Type B pancreatic cell (in vitro differentiated cells): ENCODE data around the gene PLBD2. TPM values are rescaled to one million over a fixed set of nuclear protein-coding genes. Genes with fewer than 3 reads are reported as not detected.
"Not testable (repeated sequence)": the region's sequence is repeated elsewhere in the genome, so short reads cannot be mapped to it uniquely, and the experiment has no call there.

Experiments used
- DNase-seq: peaks from one replicate; pipeline ENCODE4 v3.0.0; 2021; ENCODE audit warnings: mixed read lengths; ENCODE audit not compliant: unreplicated experiment; ENCODE audit errors: extremely low spot score
- H3K27ac Mint-ChIP-seq: 2 replicates; pipeline ENCODE4 v1.8.0; 2021; ENCODE audit warnings: mild to moderate bottlenecking, mixed read lengths
- H3K27me3 Mint-ChIP-seq: 2 replicates; pipeline ENCODE4 v1.8.0; 2021; ENCODE audit warnings: mixed read lengths
- H3K36me3 Mint-ChIP-seq: 2 replicates; pipeline ENCODE4 v1.8.0; 2021; ENCODE audit warnings: mixed read lengths
- H3K4me1 Mint-ChIP-seq: one replicate; pipeline ENCODE4 v1.8.0; 2021; ENCODE audit warnings: mixed read lengths; ENCODE audit not compliant: unreplicated experiment
- H3K4me3 Mint-ChIP-seq: 2 replicates; pipeline ENCODE4 v1.8.0; 2021; ENCODE audit warnings: mild to moderate bottlenecking, mixed read lengths
- H3K9me3 Mint-ChIP-seq: 2 replicates; pipeline ENCODE4 v1.8.0; 2021; ENCODE audit warnings: mixed read lengths
- CTCF ChIP-seq: fragments of 200-600 bp; sonication (generic); conservative IDR thresholded peaks from 2 replicates; pipeline ENCODE4 v1.5.0; 2021; ENCODE audit warnings: antibody characterized with exemption, mild to moderate bottlenecking
- total RNA-seq: library from RNA; stranded (reverse); gene quantifications from 2 replicates; pipeline ENCODE4 v1.2.1, GENCODE V29; 2021; ENCODE audit warnings: low replicate concordance

Gene PLBD2
- total RNA-seq, 1 donor from 2014 or later = 39.0 TPM

GRCh38 chr12:113347892-113348291, 10.5 kb upstream of the PLBD2 start:
- Mint-ChIP-seq H3K27me3 (peaks cover 10% of the 10 kb centered on the region), H3K4me3 (no peak overlapping the region), H3K4me1 (no peaks in the 10 kb centered on the region), H3K9me3 (no peaks in the 10 kb centered on the region), H3K36me3 (no peaks in the 10 kb centered on the region), H3K27ac (no peak overlapping the region)
- no peak for TF ChIP-seq CTCF
- DNase-seq = no peak

DNA sequence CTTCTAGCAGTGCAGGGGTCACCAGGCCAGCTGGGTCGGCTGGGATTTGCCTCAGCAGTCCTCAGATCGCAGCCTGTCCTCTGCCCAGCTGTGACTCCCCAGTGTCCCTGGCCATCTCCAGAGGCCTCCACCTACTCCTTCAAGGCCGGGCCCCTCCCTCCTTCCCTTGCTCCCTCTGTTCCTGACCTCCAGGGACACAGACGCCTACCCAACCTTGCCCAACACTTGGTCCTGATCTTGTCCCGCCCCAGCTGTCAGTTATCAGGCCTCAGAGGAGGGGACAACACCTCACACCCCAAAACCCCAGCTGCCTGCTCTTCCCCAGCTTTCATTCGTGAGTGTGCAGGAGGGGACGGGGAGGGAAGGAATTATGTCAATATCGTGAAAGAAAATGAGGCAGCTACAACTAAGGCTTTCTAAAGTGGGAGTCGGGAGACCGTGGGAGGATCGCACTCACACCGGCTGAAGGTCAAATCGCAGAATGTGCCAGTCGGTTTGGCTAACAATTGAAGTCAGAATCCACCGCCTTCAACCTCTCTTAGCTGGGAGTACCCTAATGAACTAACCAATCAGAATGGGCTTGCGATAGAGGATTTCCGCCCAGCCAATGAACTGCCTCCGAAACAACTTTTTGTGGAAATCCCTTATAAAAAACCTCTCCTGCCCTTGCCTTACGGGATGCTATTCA, 9.4 kb upstream of the PLBD2 start:
- Mint-ChIP-seq H3K9me3 (no peaks in the 10 kb centered on the region), H3K4me3 (no peak overlapping the region), H3K4me1 (no peaks in the 10 kb centered on the region), H3K27me3 (peaks cover 10% of the 10 kb centered on the region), H3K36me3 (no peaks in the 10 kb centered on the region), H3K27ac (no peak overlapping the region)
- no peak for TF ChIP-seq CTCF
- no peak for DNase-seq

GRCh38 chr12:113351089-113351488, 7.3 kb upstream of the PLBD2 start:
- H3K27me3 Mint-ChIP-seq = peaks cover 10% of the 10 kb centered on the region
- no peak overlapping the region for H3K27ac Mint-ChIP-seq
- H3K4me1 Mint-ChIP-seq = no peaks in the 10 kb centered on the region
- H3K4me3 Mint-ChIP-seq = no peak overlapping the region
- no peak for DNase-seq
- no peaks in the 10 kb centered on the region for H3K9me3 Mint-ChIP-seq
- no peaks in the 10 kb centered on the region for H3K36me3 Mint-ChIP-seq
- TF ChIP-seq CTCF = no peak

GRCh38 chr12:113354192-113354591, 4.2 kb upstream of the PLBD2 start:
- H3K36me3 Mint-ChIP-seq, H3K4me1 Mint-ChIP-seq, H3K27ac Mint-ChIP-seq, H3K4me3 Mint-ChIP-seq, H3K9me3 Mint-ChIP-seq, H3K27me3 Mint-ChIP-seq, DNase-seq: not testable (repeated sequence)

- peak overlapping the region; percentile 76 for H3K27ac Mint-ChIP-seq
- peak overlapping the region; percentile 86 for H3K4me3 Mint-ChIP-seq
- no peak for DNase-seq
- no peaks in the 10 kb centered on the region for H3K27me3 Mint-ChIP-seq
- peaks cover 2% of the 10 kb centered on the region for H3K36me3 Mint-ChIP-seq
- peaks cover 10% of the 10 kb centered on the region for H3K4me1 Mint-ChIP-seq
- peak; percentile 34 for TF ChIP-seq CTCF
- H3K9me3 Mint-ChIP-seq = no peaks in the 10 kb centered on the region
Measured at GRCh38 chr12:113359133-113359938, 949 bp downstream of the PLBD2 start.
